GM10266 (cell line): ENCODE data around the gene CNIH3.

ENCODE experiments used
- DNase-seq: peaks from one replicate; pipeline ENCODE4 v3.0.0; 2012; ENCODE audit errors: extremely low spot score
- CTCF ChIP-seq: IDR thresholded peaks from 2 replicates; pipeline ENCODE4 v1.5.1; 2012; ENCODE audit warnings: mild to moderate bottlenecking, low read depth; ENCODE audit not compliant: control insufficient read depth, insufficient read depth; ENCODE audit errors: missing control alignments

The CNIH3 gene

GRCh38 chr1:224662870-224663269 lies 46.8 kb downstream of the CNIH3 start:
- TF ChIP-seq CTCF, result no peak

GRCh38 chr1:224665016-224665415 lies 48.9 kb downstream of the CNIH3 start:
- no peak for TF ChIP-seq CTCF

More at GRCh38 chr1:224662870-224663269, 46.8 kb downstream of the CNIH3 start:
- DNase-seq, result no peak

GRCh38 chr1:224666078-224666477 lies 50.0 kb downstream of the CNIH3 start:
- DNase-seq, result no peak
- TF ChIP-seq CTCF, result no peak

More at GRCh38 chr1:224665016-224665415, 48.9 kb downstream of the CNIH3 start:
- no peak for DNase-seq

- no peak for TF ChIP-seq CTCF
- DNase-seq, result no peak
Observed at GRCh38 chr1:224666913-224667312, 50.8 kb downstream of the CNIH3 start.

GRCh38 chr1:224668984-224669383 lies 52.9 kb downstream of the CNIH3 start:
- DNase-seq, result no peak
- no peak for TF ChIP-seq CTCF

- no peak for TF ChIP-seq CTCF
Observed at GRCh38 chr1:224669403-224669802, 53.3 kb downstream of the CNIH3 start.

GRCh38 chr1:224670506-224670905 lies 54.4 kb downstream of the CNIH3 start:
- TF ChIP-seq CTCF, result no peak
- DNase-seq, result no peak

More at GRCh38 chr1:224669403-224669802, 53.3 kb downstream of the CNIH3 start:
- no peak for DNase-seq
